Measurements from ENCODE around the gene RBM42. TPM values are rescaled to one million over a fixed set of nuclear protein-coding genes. Genes with fewer than 3 reads are reported as not detected.

Gene RBM42
- total and polyA plus RNA-seq, 9 of the 15 experiments (the other 6 are each of a cell fraction or from before 2014, with no cell fraction given), result 5.7 to 149 (median 32.4) TPM

DNA sequence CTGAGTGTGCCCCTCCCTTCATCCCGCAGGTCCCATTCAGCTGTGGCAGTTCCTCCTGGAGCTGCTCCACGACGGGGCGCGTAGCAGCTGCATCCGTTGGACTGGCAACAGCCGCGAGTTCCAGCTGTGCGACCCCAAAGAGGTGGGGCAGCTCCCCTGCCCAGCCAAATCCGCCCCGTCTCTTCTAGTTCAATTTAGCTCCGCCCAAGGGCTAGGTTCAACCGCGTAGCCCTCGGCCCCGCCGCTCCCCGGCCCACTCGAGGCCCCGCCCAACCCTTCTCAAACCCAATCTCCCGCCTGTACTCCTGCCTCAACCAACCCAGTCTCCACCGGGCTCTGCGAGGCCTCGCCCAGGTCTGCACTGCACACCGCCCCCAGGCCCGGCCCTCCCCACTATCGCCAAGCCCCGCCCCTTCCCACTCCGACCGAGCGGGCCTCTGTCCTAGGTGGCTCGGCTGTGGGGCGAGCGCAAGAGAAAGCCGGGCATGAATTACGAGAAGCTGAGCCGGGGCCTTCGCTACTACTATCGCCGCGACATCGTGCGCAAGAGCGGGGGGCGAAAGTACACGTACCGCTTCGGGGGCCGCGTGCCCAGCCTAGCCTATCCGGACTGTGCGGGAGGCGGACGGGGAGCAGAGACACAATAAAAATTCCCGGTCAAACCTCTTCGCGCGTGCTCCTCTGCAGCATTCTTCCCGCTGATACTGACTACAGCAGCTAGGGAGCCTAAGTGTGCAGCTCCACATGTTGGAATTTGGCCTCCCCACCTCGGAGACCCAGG, 15.6 kb downstream of the RBM42 start (continued):
- TF ChIP-seq, protein P1, sequence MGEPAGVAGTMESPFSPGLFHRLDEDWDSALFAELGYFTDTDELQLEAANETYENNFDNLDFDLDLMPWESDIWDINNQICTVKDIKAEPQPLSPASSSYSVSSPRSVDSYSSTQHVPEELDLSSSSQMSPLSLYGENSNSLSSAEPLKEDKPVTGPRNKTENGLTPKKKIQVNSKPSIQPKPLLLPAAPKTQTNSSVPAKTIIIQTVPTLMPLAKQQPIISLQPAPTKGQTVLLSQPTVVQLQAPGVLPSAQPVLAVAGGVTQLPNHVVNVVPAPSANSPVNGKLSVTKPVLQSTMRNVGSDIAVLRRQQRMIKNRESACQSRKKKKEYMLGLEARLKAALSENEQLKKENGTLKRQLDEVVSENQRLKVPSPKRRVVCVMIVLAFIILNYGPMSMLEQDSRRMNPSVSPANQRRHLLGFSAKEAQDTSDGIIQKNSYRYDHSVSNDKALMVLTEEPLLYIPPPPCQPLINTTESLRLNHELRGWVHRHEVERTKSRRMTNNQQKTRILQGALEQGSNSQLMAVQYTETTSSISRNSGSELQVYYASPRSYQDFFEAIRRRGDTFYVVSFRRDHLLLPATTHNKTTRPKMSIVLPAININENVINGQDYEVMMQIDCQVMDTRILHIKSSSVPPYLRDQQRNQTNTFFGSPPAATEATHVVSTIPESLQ (CRISPR knock-in tag; IDR thresholded peaks at IDR 0.05), result peak; percentile 67; the same call in 1 of the 2 replicates
- TF ChIP-seq HNRNPL (IDR thresholded peaks at IDR 0.05; ENCODE audit: low read depth, low read length) (no peak), ETV6 (IDR thresholded peaks at IDR 0.05; ENCODE audit: borderline replicate concordance in 1 of 2, low read depth in 2 of 2, low read length in 1 of 2) (no peak), ETV6 (CRISPR knock-in tag; IDR thresholded peaks at IDR 0.05; ENCODE audit: borderline replicate concordance) (no peak), CHCHD3 (CRISPR knock-in tag; IDR thresholded peaks at IDR 0.05) (no peak), ARHGAP35 (IDR thresholded peaks at IDR 0.05; ENCODE audit: partially characterized antibody) (no peak), POLR2B (IDR thresholded peaks at IDR 0.05; ENCODE audit: low read depth, partially characterized antibody) (peak; percentile 28), ZNF57 (CRISPR knock-in tag; IDR thresholded peaks at IDR 0.05) (no peak), SUPT5H (IDR thresholded peaks at IDR 0.05) (peak; percentile 58), ZNF217 (CRISPR knock-in tag; IDR thresholded peaks at IDR 0.05) (no peak), L3MBTL2 (IDR thresholded peaks at IDR 0.05) (peak; percentile 73; the same call in 1 of the 2 replicates), EP400 (IDR thresholded peaks at IDR 0.05) (0 out of 2 replicates have a peak, but pooled peaks have one; percentile 29), EWSR1 (IDR thresholded peaks at IDR 0.05; ENCODE audit: borderline replicate concordance, low read depth, partially characterized antibody) (no peak), TOE1 (IDR thresholded peaks at IDR 0.05; ENCODE audit: borderline replicate concordance) (no peak), TOE1 (CRISPR knock-in tag; IDR thresholded peaks at IDR 0.05; ENCODE audit: borderline replicate concordance, low read depth) (0 out of 2 replicates have a peak, but pooled peaks have one; percentile 27), FOXP1 (CRISPR knock-in tag; IDR thresholded peaks at IDR 0.05) (no peak), ZNF668 (CRISPR knock-in tag; IDR thresholded peaks at IDR 0.05) (no peak), ZKSCAN3 (CRISPR knock-in tag; IDR thresholded peaks at IDR 0.05) (no peak), TCF7L2 (IDR thresholded peaks at IDR 0.05; ENCODE audit: low read depth, low read length) (no peak), NCOR1 (IDR thresholded peaks at IDR 0.05) (no peak), SMAD4 (CRISPR knock-in tag; conservative IDR thresholded peaks at IDR 0.05) (no peak), EZH2 (IDR thresholded peaks at IDR 0.05; ENCODE audit: borderline replicate concordance, low read depth, low read length) (no peak)
- TF ChIP-seq, protein P2, sequence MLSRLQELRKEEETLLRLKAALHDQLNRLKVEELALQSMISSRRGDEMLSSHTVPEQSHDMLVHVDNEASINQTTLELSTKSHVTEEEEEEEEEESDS (CRISPR knock-in tag; IDR thresholded peaks at IDR 0.05), result no peak
- TF ChIP-seq, protein P3, sequence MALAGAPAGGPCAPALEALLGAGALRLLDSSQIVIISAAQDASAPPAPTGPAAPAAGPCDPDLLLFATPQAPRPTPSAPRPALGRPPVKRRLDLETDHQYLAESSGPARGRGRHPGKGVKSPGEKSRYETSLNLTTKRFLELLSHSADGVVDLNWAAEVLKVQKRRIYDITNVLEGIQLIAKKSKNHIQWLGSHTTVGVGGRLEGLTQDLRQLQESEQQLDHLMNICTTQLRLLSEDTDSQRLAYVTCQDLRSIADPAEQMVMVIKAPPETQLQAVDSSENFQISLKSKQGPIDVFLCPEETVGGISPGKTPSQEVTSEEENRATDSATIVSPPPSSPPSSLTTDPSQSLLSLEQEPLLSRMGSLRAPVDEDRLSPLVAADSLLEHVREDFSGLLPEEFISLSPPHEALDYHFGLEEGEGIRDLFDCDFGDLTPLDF (CRISPR knock-in tag; IDR thresholded peaks at IDR 0.05), result 0 out of 2 replicates have a peak, but pooled peaks have one; percentile 58
- TF ChIP-seq, protein P4, sequence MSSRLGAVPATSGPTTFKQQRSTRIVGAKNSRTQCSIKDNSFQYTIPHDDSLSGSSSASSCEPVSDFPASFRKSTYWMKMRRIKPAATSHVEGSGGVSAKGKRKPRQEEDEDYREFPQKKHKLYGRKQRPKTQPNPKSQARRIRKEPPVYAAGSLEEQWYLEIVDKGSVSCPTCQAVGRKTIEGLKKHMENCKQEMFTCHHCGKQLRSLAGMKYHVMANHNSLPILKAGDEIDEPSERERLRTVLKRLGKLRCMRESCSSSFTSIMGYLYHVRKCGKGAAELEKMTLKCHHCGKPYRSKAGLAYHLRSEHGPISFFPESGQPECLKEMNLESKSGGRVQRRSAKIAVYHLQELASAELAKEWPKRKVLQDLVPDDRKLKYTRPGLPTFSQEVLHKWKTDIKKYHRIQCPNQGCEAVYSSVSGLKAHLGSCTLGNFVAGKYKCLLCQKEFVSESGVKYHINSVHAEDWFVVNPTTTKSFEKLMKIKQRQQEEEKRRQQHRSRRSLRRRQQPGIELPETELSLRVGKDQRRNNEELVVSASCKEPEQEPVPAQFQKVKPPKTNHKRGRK (tag; IDR thresholded peaks at IDR 0.05), result no peak

Measured in K562 (cell line).